ENCODE data around the gene APOA4.

Gene APOA4

GRCh38 chr11:116773203-116774097 is 49.7 kb downstream of the APOA4 start:
- DNase-seq (ENCODE audit: low spot score): peak; percentile 44

GRCh38 chr11:116772443-116773202 is 50.5 kb downstream of the APOA4 start, which contains the start of gene BUD13:
BUD13 (minus strand) TSS chr11:116772987; CDS start chr11:116772964, 23 bp downstream.
- POLR2A ChIA-PET (ENCODE audit: low non-redundant PET): no interaction called here
- no peak for TF ChIP-seq CTCF (conservative IDR thresholded peaks at IDR 0.05; ENCODE audit: low read depth)
- H3K27ac ChIP-seq: peak within 1 kb of the TSS; percentile 93
- peak; percentile 88 for DNase-seq (ENCODE audit: low spot score)
- CTCF ChIA-PET: interaction anchor here (1.6 kb wide), 1 partner anchor 63 kb away, joined by 4 read pairs; no protein-coding TSS in a partner anchor

More at GRCh38 chr11:116773203-116774097, 49.7 kb downstream of the APOA4 start:
- TF ChIP-seq CTCF (conservative IDR thresholded peaks at IDR 0.05; ENCODE audit: low read depth): no peak
- ChIA-PET CTCF (no interaction called here), POLR2A (ENCODE audit: low non-redundant PET) (no interaction called here)
- H3K27ac ChIP-seq: peak overlapping the region; percentile 93

GRCh38 chr11:116771935-116772334 is 51.2 kb downstream of the APOA4 start:
- H3K27ac ChIP-seq: peak overlapping the region; percentile 93
- ChIA-PET CTCF (interaction anchor here (1.6 kb wide), 1 partner anchor 64 kb away, joined by 4 read pairs; no protein-coding TSS in a partner anchor), POLR2A (ENCODE audit: low non-redundant PET) (no interaction called here)
- DNase-seq (ENCODE audit: low spot score): no peak
- TF ChIP-seq CTCF (conservative IDR thresholded peaks at IDR 0.05; ENCODE audit: low read depth): no peak
